GM13977 (cell line): ENCODE measurements around the gene CFAP97.

Source experiments
- DNase-seq: peaks from one replicate; pipeline ENCODE4 v3.0.0; 2012; ENCODE audit warnings: low spot score
- CTCF ChIP-seq: IDR thresholded peaks from 2 replicates; pipeline ENCODE4 v1.5.1; 2012; ENCODE audit warnings: mild to moderate bottlenecking, control low read depth; ENCODE audit not compliant: insufficient read depth; ENCODE audit errors: extremely low read depth, missing control alignments
- in situ Hi-C: fragments of 300-500 bp; cut with MboI; formaldehyde crosslinking; loops from one replicate; pipeline ENCODE4 v1.12.0; 2022; ENCODE audit warnings: low sequenced_read_pairs, low pct_unique_long_range_greater_than_20kb, mixed read lengths, inconsistent platforms; ENCODE audit not compliant: unreplicated experiment

CFAP97 gene

DNA sequence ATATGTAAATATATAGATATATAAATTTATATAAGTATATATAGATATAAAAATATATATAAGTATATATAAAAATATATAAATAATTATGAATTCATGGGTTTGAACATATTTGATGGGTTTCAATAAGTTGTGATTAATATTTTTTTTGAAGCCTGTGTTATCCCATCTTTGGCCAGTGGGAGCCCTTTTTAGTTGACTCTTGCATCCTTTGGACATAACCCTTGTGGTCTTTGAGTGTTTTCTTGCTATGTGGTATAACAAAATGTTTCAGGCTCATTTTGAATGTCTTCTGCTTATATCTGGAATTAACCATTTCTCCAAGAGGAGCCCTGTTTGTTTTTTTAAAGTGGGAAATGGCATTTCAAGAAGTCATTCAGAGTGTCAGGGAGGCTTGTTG is 20.8 kb upstream of the CFAP97 start:
- TF ChIP-seq CTCF, result no peak
- in situ Hi-C loops, result no loop called here
- DNase-seq, result no peak

DNA sequence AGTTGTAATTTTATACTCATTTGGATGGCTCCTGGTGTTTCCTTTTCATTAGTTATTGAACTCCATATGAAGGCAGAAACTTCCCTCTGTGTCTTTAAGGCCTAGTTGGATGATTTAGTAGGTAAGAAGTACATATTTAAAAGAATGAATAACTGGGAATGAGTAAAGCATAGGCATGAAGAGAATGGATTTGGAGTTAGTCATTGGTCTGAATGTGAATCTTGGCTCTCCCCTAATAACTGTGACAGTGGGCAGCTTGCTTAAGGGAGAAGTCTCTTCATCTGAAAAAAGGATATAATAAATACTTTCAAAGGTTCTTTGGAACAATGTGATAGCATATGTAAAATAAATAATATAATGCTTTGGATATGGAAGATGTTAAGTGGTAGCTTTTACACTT is 18.8 kb upstream of the CFAP97 start:
- no peak for TF ChIP-seq CTCF
- in situ Hi-C loops, result no loop called here
- no peak for DNase-seq

- in situ Hi-C loops, result no loop called here
- no peak for TF ChIP-seq CTCF
- DNase-seq, result no peak
These were observed 18.1 kb upstream of the CFAP97 start for GRCh38 chr4:185221912-185222311.

DNA sequence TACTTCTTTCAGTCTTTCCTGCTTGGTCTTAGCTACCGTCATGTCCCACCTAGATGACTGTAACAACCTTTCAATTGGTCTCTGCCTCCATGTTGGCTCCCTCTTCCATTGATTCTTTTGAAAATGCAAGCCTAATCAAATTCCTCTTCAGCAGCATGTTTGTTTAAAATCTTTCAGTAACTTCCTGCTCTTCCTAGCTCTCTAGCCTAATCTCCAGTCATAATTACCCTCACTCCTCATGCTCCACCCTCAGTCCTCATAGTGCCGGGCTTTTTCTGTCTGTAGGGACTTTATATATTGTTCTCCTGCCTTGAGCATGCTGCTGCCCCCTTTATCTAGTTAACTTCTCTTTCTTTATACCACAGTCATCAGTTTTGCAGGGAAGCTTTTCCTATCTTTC is 17.7 kb upstream of the CFAP97 start:
- DNase-seq, result no peak
- no peak for TF ChIP-seq CTCF
- in situ Hi-C loops, result no loop called here

DNA sequence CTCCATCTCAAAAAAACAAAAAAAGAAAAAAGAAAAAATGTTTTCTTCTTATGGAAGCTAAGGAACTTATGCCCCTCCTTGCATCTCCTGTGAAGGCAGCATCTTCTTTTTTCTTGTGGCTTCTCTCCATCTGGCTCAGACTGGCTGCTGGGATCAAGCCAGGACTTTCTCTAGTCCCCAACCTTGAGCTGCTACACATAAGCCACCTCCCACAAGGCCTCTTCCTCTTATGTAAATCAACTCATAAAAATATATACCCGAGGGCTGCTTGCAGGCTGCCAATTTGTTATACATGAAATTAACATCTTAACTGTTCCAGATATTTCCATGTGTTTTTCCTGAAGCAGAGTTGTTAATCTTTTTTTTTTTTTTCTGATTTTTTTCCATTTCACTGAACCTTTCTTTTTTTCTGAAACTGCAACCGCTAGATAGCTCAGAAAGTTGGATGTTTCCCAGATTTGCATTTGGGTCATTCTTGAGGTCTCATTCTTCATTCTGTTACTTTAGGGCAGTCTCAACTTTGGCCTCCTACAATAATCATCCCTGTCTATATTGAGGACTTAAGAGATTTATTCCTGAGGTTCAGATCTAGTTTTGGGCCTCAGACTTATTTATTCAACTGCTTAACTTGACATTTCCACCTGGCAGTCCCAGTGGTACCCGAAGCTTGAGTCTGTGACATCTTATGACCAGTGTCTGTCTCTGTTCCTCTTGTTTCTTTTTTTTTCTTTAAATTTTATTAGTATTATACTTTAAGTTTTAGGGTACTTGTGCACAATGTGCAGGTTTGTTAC is 15.9 kb upstream of the CFAP97 start:
- in situ Hi-C loops, result loop anchor here (10.0 kb wide), 1 partner anchor 85 kb away; no protein-coding TSS in a partner anchor
- no peak for TF ChIP-seq CTCF
- DNase-seq, result peak; percentile 48

GRCh38 chr4:185218312-185218711 is 14.5 kb upstream of the CFAP97 start:
- TF ChIP-seq CTCF, result no peak
- in situ Hi-C loops, result loop anchor here (10.0 kb wide), 1 partner anchor 86 kb away; no protein-coding TSS in a partner anchor
- no peak for DNase-seq
